Islet of Langerhans (tissue), 1 donor: Measurements from ENCODE around the gene RHOU.
"Not testable (repeated sequence)": the region's sequence is repeated elsewhere in the genome, so short reads cannot be mapped to it uniquely, and the experiment has no call there.

ENCODE experiments used
- FAIRE-seq: peaks from one replicate; lab custom pipeline; 2011; peaks lifted over from hg19 to GRCh38; lab: Jason Lieb, UNC

RHOU gene

GRCh38 chr1:228734881-228735801 is at the start of gene RHOU:
Gene RHOU, plus strand, starts transcription at chr1:228735479. Its CDS starts 264 bp downstream, at chr1:228735743.
- no peak for FAIRE-seq

- no peak for FAIRE-seq
These were observed 47.7 kb upstream of the RHOU start for GRCh38 chr1:228687587-228687986.

DNA sequence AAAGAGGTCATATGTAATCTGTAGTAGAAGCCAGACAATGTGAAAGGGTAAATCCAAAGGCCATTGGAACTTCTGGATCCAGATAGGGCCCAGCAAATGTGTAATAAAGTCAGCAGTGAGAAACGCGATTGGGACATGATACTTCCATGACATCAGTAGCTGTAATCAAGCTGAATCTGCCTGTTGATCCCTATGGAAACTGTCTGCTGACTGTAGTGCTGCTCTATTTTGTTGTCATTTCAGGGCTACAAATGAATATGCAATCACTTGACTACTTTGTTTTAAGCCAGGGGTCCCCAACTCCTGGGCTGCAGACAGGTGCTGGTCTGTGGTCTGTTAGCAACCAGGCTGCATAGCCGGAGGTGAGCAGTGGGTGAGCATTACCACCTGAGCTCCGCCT is 46.0 kb upstream of the RHOU start:
- FAIRE-seq = no peak

DNA sequence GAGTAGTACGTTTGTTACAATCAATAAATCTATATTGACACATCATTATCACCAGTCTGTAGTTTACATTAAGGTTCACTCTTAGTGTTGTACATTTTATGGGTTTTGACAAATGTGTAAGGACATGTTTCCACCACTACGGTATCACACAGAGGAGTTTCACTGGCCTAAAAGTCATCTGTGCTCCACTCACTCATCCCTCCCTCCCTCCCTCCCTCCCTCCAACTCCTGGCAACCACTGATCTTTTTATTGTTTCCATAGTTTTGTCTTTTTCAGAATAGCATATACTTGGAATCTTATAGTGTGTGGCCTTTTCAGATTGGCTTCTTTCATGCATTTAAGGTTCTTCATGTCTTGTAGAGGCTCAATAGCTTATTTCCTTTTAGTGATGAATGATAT is 44.1 kb upstream of the RHOU start:
- FAIRE-seq = no peak

- peak; percentile 88 for FAIRE-seq
These were observed 43.4 kb upstream of the RHOU start for GRCh38 chr1:228691926-228692325.

GRCh38 chr1:228694447-228694846 is 40.8 kb upstream of the RHOU start:
- FAIRE-seq = not testable (repeated sequence)

DNA sequence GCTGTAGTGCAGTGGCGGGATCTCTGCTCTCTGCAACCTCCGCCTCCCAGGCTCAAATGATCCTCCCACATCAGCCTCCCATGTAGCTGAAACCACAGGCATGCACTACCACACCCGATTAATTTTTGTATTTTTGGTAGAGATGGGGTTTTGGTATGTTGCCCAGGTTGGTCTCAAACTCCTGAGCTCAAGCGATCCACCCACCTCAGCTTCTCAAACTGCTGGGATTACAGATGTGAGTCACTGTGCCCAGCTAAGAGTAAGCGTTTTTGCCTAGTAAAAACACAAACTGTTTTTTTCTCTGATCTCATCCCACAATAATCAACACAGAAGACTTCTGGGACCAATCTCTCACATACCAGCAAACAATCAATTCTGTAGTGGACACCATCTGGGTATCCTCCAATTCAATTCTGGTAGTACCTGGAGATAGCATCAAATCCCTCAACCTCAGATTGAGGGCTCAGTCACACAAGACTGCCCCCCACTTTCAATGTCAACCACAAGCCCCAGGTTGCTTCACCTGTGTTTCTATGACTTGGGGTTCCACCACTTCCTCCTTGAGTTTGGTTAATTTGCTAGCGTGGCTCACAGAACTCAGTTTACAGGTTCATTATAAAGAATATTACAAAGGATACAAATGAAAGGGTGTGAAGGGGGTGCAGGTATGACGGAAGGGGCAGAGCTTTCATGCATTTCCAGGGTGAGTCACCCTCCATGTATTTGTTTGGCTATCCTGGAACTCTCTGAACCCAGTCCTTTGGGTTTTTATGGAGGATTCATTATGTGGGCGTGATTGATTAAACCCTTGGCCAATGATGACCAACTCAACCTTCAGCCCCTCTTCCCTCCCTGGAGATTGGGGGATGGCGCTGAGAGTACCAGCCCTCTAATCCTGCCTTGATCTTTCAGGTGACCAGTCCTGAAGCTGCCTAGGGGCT is 40.0 kb upstream of the RHOU start:
- FAIRE-seq = no peak

DNA sequence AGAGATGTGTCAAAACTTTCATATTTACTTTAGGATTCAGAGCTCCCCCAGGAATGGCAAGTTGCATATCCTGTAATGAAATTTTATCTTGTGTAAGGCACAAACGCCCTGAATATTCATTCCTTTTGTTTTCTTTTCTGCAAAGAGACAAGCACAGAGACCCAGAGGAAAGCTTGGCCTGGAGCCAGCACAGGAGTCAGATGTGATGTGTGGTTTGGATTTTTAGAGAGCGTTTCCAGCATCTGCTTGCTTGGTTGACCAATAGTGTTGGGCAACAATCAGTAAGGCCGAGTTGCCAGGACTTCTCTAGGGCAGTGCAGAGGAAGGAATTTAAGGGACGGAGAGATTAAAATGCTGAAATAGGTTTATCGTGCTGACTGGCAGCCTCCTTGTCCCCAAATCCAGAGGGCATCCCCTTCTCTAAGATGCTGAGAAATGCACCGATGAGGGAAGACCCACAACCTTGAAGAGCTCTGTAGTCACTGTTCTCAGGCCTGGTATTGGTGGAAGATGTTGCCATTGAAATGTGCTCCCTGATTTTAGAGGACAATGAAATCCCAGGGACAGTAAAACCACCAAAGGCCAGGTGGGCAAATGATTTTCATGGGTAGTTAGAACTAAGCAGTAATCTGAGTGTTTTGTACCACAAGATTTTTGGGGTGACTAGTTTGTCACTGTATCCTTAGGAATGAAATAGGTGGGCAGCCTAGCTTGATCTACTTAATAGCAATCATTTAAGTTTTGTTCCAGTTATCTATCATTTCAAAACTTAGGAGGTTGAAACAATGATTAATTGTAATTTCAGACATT is 37.9 kb upstream of the RHOU start:
- FAIRE-seq = no peak

DNA sequence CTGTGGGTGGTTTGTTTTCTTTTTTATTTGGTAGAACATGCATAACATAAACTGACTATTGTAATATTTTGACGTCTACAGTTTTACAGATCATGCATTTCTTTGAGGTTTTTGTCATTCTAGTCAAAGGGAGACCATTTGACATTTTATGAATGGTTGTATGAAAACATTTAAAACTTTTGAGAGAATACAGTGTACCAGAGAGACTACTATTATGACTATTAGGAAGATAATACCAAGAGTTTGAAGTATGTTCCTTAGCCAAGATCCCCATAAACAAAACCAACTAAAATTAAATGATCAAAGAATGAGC is 37.3 kb upstream of the RHOU start:
- FAIRE-seq = no peak

- no peak for FAIRE-seq
These were observed 32.8 kb upstream of the RHOU start for GRCh38 chr1:228702433-228702832.

GRCh38 chr1:228706305-228706704 is 29.0 kb upstream of the RHOU start:
- FAIRE-seq = no peak

DNA sequence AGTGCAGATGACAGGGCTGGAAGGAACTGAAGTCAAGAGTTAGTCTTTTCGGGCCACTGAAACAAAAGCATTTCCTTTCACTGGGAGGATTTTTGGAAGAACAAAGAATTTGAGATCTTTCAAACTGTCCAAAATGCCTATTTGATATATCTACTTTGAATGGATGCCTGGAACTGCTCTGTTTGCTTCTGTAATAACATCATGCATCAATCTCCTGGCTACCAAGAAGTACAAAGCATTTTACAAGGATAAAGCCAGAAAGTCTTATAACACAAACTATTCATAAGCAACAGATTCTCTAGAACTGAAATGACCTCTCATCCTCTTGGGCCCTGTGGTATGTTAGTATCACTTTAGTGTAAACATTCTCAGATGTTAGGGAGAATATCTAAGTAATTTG is 18.2 kb upstream of the RHOU start:
- no peak for FAIRE-seq

- no peak for FAIRE-seq
These were observed 13.9 kb upstream of the RHOU start for GRCh38 chr1:228721407-228721806.

GRCh38 chr1:228723287-228723686 is 12.0 kb upstream of the RHOU start:
- no peak for FAIRE-seq

GRCh38 chr1:228723921-228724320 is 11.4 kb upstream of the RHOU start:
- no peak for FAIRE-seq

GRCh38 chr1:228725178-228725577 is 10.1 kb upstream of the RHOU start:
- FAIRE-seq = no peak

- no peak for FAIRE-seq
These were observed 7.6 kb upstream of the RHOU start for GRCh38 chr1:228727681-228728171.

GRCh38 chr1:228732426-228732825 is 2.9 kb upstream of the RHOU start:
- no peak for FAIRE-seq

DNA sequence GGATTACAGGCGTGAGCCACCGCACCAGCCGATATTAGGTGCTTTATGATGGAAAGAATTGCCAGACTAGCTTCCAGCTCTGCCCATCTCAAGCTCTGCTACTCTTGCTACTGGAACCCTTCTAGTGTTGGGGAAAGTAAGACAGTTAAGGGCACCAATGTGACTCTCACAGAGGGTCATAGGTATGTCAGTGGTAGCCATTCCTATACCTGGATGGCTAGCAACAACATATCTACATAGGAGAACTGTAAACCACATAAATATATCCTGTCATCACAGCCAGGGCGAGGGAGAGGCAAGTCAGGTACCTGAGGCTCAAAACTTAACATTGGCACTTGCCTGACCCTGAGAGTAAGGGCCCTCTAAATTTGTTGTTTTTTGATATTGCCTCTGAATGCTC is 1.7 kb upstream of the RHOU start:
- no peak for FAIRE-seq

DNA sequence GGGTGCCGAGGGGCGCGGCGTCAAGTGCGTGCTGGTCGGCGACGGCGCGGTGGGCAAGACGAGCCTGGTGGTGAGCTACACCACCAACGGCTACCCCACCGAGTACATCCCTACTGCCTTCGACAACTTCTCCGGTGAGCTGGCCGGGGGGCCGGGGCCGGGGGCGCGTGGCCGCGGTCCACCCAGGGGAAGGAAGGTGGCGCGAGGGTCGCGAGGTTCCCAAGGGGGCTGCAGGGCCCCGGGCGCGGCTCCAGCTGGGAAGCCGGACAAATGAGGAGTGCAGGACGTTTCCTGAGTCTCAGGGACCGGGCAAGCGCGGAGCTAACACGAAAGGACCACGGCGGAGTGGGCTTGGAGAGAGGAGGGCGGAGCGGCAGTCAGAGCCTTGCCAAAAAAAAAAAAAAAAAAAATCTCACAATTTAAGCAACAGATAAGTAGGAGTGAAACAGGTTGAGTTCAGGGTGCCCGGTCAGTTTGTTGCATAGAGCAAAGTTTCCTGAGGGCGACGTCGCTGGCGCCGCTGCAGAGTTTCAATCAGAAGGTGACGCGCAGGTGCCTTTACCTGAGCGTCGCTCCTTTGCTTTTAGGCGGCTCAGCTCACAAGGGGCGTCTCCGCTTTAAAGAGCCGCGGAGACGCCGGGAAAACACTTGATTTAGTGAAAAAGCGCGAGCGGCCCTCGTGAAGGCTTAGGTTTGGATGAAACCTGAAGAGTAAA is 750 bp downstream of the RHOU start:
- FAIRE-seq = no peak

DNA sequence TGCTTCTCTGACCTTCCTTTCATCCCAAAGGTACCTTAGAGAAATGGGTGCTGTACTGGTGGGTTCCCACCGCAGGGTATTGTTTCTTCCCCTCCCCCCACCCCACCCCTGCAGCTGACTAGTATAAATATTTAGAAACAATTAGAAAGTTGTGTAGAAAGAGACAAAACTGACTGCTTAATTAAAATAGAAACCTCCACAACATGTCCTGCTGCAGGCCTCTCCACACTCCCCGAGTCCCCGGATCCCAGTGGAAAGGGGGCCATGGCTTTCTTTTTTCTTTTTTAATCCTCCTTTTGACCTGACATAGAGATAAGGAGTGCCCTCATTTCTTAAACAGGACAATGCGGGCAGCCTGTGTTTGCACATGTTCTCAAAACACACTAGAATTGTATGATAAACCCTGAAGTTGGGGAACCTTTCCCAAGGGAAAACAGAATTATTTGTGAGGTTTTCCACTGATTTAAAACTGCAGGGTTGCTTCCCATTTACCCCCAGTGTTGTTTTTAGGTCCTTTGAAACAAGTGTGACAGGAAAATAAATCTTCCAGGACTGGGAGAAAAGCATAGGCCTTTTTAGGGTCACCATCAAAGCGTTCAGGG is 1.7 kb downstream of the RHOU start:
- no peak for FAIRE-seq
